Measurements from ENCODE around the gene OXNAD1. TPM values are rescaled to one million over a fixed set of nuclear protein-coding genes. Genes with fewer than 3 reads are reported as not detected.

The OXNAD1 gene
- total RNA-seq, 1 experiment from 2014 or later: 16.3 TPM

DNA sequence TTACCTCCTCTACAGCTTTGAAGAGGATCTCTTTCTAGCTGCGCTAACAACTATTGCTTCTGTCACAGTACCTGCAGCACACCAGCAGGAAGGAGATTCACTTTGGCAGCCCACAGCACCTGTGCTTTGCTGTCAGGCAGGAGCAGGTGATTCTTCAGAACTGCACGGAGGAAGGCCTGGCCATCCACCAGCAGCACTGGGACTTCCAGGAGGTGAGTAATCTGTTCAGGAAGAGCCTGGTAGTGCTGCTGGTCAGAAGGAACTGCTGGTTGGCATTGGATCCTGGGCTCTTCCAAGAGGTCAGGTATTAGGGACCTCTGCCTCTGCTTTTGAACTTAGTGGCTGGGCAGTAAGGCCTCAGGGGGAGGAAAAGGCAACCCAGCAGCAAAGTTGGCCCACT is 42.5 kb upstream of the OXNAD1 start:
- no peak overlapping the region for H3K4me3 Mint-ChIP-seq (ENCODE audit: low read depth, unreplicated experiment)
- H3K27ac Mint-ChIP-seq (ENCODE audit: unreplicated experiment): no peak overlapping the region
- intact Hi-C loops (cut with micrococcal nuclease; ENCODE audit: unreplicated experiment): no loop called here
- BruUV-seq (replicated peaks): no TSS peak
- H3K9me3 Mint-ChIP-seq (ENCODE audit: low read depth, unreplicated experiment): no peaks in the 10 kb centered on the region
- H3K27me3 Mint-ChIP-seq (ENCODE audit: unreplicated experiment): peaks cover 21% of the 10 kb centered on the region
- H3K4me1 Mint-ChIP-seq (ENCODE audit: low read depth, unreplicated experiment): no peaks in the 10 kb centered on the region
- H3K36me3 Mint-ChIP-seq (ENCODE audit: insufficient read depth, unreplicated experiment): no peaks in the 10 kb centered on the region
- no peak for DNase-seq
- CTCF ChIA-PET: no interaction called here
- TF ChIP-seq, protein P1, sequence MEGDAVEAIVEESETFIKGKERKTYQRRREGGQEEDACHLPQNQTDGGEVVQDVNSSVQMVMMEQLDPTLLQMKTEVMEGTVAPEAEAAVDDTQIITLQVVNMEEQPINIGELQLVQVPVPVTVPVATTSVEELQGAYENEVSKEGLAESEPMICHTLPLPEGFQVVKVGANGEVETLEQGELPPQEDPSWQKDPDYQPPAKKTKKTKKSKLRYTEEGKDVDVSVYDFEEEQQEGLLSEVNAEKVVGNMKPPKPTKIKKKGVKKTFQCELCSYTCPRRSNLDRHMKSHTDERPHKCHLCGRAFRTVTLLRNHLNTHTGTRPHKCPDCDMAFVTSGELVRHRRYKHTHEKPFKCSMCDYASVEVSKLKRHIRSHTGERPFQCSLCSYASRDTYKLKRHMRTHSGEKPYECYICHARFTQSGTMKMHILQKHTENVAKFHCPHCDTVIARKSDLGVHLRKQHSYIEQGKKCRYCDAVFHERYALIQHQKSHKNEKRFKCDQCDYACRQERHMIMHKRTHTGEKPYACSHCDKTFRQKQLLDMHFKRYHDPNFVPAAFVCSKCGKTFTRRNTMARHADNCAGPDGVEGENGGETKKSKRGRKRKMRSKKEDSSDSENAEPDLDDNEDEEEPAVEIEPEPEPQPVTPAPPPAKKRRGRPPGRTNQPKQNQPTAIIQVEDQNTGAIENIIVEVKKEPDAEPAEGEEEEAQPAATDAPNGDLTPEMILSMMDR (IDR thresholded peaks at IDR 0.05; ENCODE audit: unreplicated experiment): no peak

DNA sequence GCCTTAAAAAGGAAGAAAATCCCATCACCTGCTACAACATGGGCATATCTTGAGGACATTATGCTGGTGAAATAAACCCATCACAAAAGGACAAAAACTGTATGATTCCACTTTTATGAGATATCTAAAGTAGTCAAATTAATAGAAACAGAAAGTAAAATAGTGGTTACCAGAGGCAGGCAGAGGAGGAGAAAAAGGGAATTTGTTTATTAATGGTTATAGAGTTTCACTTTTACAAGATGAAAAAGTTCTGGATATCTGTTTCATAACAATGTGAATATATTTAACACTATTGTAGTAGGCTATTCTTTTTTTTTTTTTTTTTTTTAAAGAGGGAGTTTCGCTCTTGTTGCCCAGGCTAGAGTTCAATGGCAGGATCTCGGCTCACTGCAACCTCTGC is 40.7 kb upstream of the OXNAD1 start:
- no peak overlapping the region for H3K4me3 Mint-ChIP-seq (ENCODE audit: low read depth, unreplicated experiment)
- no peaks in the 10 kb centered on the region for H3K9me3 Mint-ChIP-seq (ENCODE audit: low read depth, unreplicated experiment)
- no peaks in the 10 kb centered on the region for H3K36me3 Mint-ChIP-seq (ENCODE audit: insufficient read depth, unreplicated experiment)
- H3K27ac Mint-ChIP-seq (ENCODE audit: unreplicated experiment): no peak overlapping the region
- H3K4me1 Mint-ChIP-seq (ENCODE audit: low read depth, unreplicated experiment): no peaks in the 10 kb centered on the region
- H3K27me3 Mint-ChIP-seq (ENCODE audit: unreplicated experiment): peaks cover 5% of the 10 kb centered on the region
- TF ChIP-seq, protein P1 (IDR thresholded peaks at IDR 0.05; ENCODE audit: unreplicated experiment): no peak
- BruUV-seq (replicated peaks): no TSS peak
- intact Hi-C loops (cut with micrococcal nuclease; ENCODE audit: unreplicated experiment): no loop called here
- CTCF ChIA-PET: no interaction called here
- DNase-seq: no peak

DNA sequence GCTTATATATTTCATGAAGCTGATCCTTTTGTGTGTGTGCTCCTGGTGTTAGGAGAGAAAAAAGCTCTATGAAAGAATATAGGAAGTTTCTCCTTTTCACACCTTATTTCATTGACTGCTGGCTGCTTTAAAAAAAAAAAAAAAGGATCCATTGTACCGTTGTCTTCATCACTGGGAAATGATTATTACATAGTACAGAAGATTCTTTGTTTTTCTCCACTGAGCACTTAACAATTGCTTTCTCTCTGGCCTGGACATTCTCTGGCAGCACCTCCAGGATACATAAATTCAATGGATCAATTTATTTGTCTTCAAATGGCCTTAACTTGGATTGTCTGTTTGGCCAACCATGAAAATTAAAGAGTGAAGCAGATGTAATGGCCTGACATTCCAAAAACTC is 37.4 kb upstream of the OXNAD1 start:
- H3K4me3 Mint-ChIP-seq (ENCODE audit: low read depth, unreplicated experiment): no peak overlapping the region
- no peaks in the 10 kb centered on the region for H3K27me3 Mint-ChIP-seq (ENCODE audit: unreplicated experiment)
- TF ChIP-seq, protein P1 (IDR thresholded peaks at IDR 0.05; ENCODE audit: unreplicated experiment): no peak
- no TSS peak for BruUV-seq (replicated peaks)
- CTCF ChIA-PET: no interaction called here
- no peak overlapping the region for H3K27ac Mint-ChIP-seq (ENCODE audit: unreplicated experiment)
- intact Hi-C loops (cut with micrococcal nuclease; ENCODE audit: unreplicated experiment): no loop called here
- H3K36me3 Mint-ChIP-seq (ENCODE audit: insufficient read depth, unreplicated experiment): no peaks in the 10 kb centered on the region
- H3K4me1 Mint-ChIP-seq (ENCODE audit: low read depth, unreplicated experiment): no peaks in the 10 kb centered on the region
- no peaks in the 10 kb centered on the region for H3K9me3 Mint-ChIP-seq (ENCODE audit: low read depth, unreplicated experiment)
- no peak for DNase-seq

DNA sequence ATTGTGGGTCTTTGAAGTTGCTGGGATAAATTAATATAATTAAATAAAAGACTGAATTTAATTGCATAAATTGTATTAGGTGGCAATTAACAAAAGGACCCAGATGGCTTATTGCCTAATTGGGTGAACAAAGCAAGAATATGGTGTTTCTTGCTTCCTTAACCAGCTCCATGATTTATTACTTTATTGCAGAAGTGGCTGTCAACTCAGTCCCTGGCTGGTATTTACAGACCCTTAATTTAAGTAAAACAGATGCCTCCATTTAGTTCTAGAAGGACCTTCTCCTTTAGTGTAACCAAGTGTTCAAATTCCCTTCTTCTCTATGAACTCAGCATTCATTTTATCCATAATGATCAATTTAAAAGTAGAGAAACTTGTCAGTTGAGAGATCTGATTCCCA is 35.3 kb upstream of the OXNAD1 start:
- Mint-ChIP-seq H3K27ac (ENCODE audit: unreplicated experiment) (no peak overlapping the region), H3K9me3 (ENCODE audit: low read depth, unreplicated experiment) (no peaks in the 10 kb centered on the region), H3K4me3 (ENCODE audit: low read depth, unreplicated experiment) (no peak overlapping the region), H3K4me1 (ENCODE audit: low read depth, unreplicated experiment) (no peaks in the 10 kb centered on the region), H3K36me3 (ENCODE audit: insufficient read depth, unreplicated experiment) (no peaks in the 10 kb centered on the region), H3K27me3 (ENCODE audit: unreplicated experiment) (peaks cover 9% of the 10 kb centered on the region)
- intact Hi-C loops (cut with micrococcal nuclease; ENCODE audit: unreplicated experiment): no loop called here
- TF ChIP-seq, protein P1 (IDR thresholded peaks at IDR 0.05; ENCODE audit: unreplicated experiment): no peak
- CTCF ChIA-PET: no interaction called here
- no TSS peak for BruUV-seq (replicated peaks)
- no peak for DNase-seq

DNA sequence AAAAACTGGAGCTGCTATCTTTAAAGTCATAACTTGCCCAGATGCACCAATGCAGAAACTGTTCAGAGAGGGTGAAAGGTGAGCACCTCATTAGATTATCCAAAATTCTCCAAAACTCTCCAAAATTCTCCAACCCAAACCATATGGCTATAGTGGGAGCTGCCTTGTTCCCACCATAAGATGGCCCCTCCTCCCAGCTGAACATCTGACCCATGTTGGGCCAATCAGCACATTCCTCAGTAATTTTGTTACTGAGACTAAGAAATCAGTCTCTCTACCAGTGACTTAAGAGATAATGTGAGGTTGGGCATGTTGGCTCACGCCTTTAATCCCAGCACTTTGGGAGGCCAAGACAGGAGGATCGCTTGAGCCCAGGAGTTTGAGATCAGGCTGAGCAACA is 33.0 kb upstream of the OXNAD1 start:
- BruUV-seq (replicated peaks): no TSS peak
- CTCF ChIA-PET: no interaction called here

More for the DNA sequence above, 33.0 kb upstream of the OXNAD1 start:
- TF ChIP-seq, protein P1 (IDR thresholded peaks at IDR 0.05; ENCODE audit: unreplicated experiment): no peak
- Mint-ChIP-seq H3K4me3 (ENCODE audit: low read depth, unreplicated experiment) (no peak overlapping the region), H3K36me3 (ENCODE audit: insufficient read depth, unreplicated experiment) (no peaks in the 10 kb centered on the region), H3K27me3 (ENCODE audit: unreplicated experiment) (peaks cover 9% of the 10 kb centered on the region), H3K4me1 (ENCODE audit: low read depth, unreplicated experiment) (no peaks in the 10 kb centered on the region), H3K9me3 (ENCODE audit: low read depth, unreplicated experiment) (no peaks in the 10 kb centered on the region), H3K27ac (ENCODE audit: unreplicated experiment) (no peak overlapping the region)
- intact Hi-C loops (cut with micrococcal nuclease; ENCODE audit: unreplicated experiment): no loop called here
- no peak for DNase-seq

Measured in Calu3 (cell line).